ENCODE measurements around the gene PYROXD2.

The PYROXD2 gene

DNA sequence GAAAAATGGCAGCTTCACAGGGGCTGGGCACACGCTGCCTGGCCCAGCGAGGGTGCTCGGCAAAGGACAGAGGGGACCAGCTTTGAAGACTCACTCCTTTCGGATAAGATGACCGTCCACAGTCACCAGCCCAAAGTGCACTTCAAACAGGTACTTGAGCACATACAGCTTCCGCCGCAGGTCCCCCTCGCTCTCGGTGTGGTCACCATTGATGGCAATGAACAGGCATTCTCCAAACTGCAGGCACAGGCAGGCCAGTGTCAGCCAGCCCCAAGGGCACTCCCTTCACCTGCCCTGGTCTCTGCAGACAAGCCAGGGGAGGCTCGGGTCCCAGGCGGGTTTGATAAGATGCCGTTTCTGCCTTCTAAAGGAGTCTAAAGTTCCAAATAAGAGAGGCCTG is 20.2 kb upstream of the PYROXD2 start:
- no peak for TF ChIP-seq EP300 (IDR thresholded peaks at IDR 0.05; ENCODE audit: borderline replicate concordance)
- TF ChIP-seq, protein P1, sequence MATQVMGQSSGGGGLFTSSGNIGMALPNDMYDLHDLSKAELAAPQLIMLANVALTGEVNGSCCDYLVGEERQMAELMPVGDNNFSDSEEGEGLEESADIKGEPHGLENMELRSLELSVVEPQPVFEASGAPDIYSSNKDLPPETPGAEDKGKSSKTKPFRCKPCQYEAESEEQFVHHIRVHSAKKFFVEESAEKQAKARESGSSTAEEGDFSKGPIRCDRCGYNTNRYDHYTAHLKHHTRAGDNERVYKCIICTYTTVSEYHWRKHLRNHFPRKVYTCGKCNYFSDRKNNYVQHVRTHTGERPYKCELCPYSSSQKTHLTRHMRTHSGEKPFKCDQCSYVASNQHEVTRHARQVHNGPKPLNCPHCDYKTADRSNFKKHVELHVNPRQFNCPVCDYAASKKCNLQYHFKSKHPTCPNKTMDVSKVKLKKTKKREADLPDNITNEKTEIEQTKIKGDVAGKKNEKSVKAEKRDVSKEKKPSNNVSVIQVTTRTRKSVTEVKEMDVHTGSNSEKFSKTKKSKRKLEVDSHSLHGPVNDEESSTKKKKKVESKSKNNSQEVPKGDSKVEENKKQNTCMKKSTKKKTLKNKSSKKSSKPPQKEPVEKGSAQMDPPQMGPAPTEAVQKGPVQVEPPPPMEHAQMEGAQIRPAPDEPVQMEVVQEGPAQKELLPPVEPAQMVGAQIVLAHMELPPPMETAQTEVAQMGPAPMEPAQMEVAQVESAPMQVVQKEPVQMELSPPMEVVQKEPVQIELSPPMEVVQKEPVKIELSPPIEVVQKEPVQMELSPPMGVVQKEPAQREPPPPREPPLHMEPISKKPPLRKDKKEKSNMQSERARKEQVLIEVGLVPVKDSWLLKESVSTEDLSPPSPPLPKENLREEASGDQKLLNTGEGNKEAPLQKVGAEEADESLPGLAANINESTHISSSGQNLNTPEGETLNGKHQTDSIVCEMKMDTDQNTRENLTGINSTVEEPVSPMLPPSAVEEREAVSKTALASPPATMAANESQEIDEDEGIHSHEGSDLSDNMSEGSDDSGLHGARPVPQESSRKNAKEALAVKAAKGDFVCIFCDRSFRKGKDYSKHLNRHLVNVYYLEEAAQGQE (IDR thresholded peaks at IDR 0.05; ENCODE audit: low read depth): no peak
- TF ChIP-seq RAD21 (IDR thresholded peaks at IDR 0.05; ENCODE audit: low read depth): no peak
- TF ChIP-seq CREB1 (IDR thresholded peaks at IDR 0.05; ENCODE audit: low read depth): no peak
- TF ChIP-seq EGR1 (IDR thresholded peaks at IDR 0.05): no peak
- TF ChIP-seq CEBPB (IDR thresholded peaks at IDR 0.05): no peak
- TF ChIP-seq TCF12 (IDR thresholded peaks at IDR 0.05; ENCODE audit: low read depth): no peak
- no peak for TF ChIP-seq ZBTB7A (IDR thresholded peaks at IDR 0.05; ENCODE audit: low read depth)
- TF ChIP-seq TAF1 (IDR thresholded peaks at IDR 0.05; ENCODE audit: low read depth): no peak
- TF ChIP-seq NFIC (IDR thresholded peaks at IDR 0.05): no peak
- no peak for TF ChIP-seq FOXM1 (IDR thresholded peaks at IDR 0.05; ENCODE audit: borderline replicate concordance, low read depth)
- no peak for TF ChIP-seq YY1 (IDR thresholded peaks at IDR 0.05; ENCODE audit: low read depth)

DNA sequence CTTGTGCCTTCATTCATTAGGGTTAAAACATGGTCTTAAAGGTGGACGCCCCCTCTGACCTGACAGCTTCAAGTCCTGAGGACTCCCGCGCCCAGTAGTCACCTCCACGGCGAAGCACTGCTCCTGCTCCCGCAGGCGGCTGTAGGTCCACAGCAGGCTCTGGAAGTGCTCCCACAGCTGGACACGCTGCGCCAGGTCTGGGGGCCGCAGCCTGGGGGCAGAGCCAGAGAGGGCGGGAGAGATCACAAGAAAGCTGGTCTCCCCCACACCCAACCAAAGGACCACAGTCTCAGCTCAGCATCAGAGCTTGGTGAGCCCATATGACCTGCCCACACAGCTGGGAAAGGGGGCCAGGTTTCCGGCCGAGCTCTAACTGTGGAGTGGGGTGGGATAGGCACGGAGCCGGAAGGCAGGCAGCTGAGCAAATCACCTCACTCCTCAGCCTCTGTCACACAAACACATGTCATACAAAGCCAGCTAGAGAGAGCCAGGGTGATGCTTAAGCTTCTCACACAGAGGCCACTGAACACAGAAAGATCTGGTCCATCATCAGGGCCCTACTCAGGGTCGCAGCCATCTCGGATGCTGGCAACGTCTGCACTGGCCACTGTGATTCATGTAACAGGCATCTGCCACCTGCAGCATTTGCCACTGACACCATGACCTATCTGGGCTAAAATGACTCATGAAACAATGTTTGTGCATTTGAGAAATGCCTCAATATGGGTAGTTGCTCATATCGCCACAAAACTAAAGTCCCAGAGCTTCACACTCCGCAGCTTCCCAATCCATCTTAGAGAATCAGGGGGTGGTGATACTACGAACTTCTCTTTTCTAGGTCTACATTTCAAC is 19.1 kb upstream of the PYROXD2 start:
- TF ChIP-seq FOXM1 (IDR thresholded peaks at IDR 0.05; ENCODE audit: borderline replicate concordance, low read depth): no peak
- TF ChIP-seq, protein P2, sequence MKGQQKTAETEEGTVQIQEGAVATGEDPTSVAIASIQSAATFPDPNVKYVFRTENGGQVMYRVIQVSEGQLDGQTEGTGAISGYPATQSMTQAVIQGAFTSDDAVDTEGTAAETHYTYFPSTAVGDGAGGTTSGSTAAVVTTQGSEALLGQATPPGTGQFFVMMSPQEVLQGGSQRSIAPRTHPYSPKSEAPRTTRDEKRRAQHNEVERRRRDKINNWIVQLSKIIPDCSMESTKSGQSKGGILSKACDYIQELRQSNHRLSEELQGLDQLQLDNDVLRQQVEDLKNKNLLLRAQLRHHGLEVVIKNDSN (IDR thresholded peaks at IDR 0.05): no peak
- TF ChIP-seq, protein P3, sequence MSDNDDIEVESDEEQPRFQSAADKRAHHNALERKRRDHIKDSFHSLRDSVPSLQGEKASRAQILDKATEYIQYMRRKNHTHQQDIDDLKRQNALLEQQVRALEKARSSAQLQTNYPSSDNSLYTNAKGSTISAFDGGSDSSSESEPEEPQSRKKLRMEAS (IDR thresholded peaks at IDR 0.05): no peak
- TF ChIP-seq EGR1 (IDR thresholded peaks at IDR 0.05): no peak
- TF ChIP-seq EP300 (IDR thresholded peaks at IDR 0.05; ENCODE audit: borderline replicate concordance): no peak
- no peak for TF ChIP-seq CREB1 (IDR thresholded peaks at IDR 0.05; ENCODE audit: low read depth)
- TF ChIP-seq YY1 (IDR thresholded peaks at IDR 0.05; ENCODE audit: low read depth): no peak
- no peak for TF ChIP-seq TCF12 (IDR thresholded peaks at IDR 0.05; ENCODE audit: low read depth)

DNA sequence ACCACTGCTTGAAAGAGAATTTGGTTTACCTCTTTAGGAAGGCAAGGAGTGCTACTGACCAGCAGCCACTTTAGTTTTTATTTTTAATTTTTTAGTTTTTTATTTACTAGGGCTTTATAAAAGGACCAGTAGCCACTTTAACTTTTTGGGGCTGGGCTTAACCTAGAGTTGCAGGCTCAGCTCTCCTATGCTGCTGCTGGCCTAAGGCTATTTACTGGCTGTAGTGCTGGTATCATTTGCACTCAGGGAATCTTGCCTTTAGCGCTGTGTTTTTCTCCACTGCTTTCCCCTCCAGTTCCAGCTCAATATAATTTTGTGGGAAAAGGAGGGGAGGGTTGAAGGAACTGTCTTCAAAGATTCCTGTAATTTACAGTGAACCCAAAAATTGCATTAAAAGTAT is 18.4 kb upstream of the PYROXD2 start:
- TF ChIP-seq NFIC (IDR thresholded peaks at IDR 0.05) (no peak), EP300 (IDR thresholded peaks at IDR 0.05; ENCODE audit: borderline replicate concordance) (no peak), CREB1 (IDR thresholded peaks at IDR 0.05; ENCODE audit: low read depth) (no peak), FOXM1 (IDR thresholded peaks at IDR 0.05; ENCODE audit: borderline replicate concordance, low read depth) (no peak), TAF1 (IDR thresholded peaks at IDR 0.05; ENCODE audit: low read depth) (no peak), TCF12 (IDR thresholded peaks at IDR 0.05; ENCODE audit: low read depth) (no peak), TEAD4 (IDR thresholded peaks at IDR 0.05) (no peak), EGR1 (IDR thresholded peaks at IDR 0.05) (no peak), YY1 (IDR thresholded peaks at IDR 0.05; ENCODE audit: low read depth) (no peak)
- TF ChIP-seq, protein P3 (IDR thresholded peaks at IDR 0.05): no peak
- TF ChIP-seq, protein P2 (IDR thresholded peaks at IDR 0.05): no peak
- TF ChIP-seq, protein P1 (IDR thresholded peaks at IDR 0.05; ENCODE audit: low read depth): no peak

DNA sequence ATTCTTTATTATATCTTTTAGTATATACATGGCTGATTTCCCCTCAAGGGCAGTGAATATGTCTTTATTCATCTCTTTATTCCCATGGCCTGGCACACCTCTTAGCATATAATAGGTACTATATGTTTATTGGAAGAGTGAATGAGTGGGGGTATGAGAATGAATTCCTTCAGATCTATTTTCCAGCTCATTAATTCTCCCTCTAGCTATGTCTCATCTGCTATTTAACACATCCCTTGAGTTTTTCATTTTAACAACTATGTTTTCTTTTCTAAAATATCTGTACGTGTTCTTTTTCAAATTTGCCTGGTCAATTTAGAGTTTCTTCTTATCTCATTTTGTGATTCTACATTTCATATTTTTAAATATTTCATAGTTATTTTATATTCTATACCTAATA is 17.3 kb upstream of the PYROXD2 start:
- TF ChIP-seq NFIC (IDR thresholded peaks at IDR 0.05): no peak
- no peak for TF ChIP-seq FOXM1 (IDR thresholded peaks at IDR 0.05; ENCODE audit: borderline replicate concordance, low read depth)
- no peak for TF ChIP-seq EGR1 (IDR thresholded peaks at IDR 0.05)
- TF ChIP-seq, protein P2 (IDR thresholded peaks at IDR 0.05): no peak
- no peak for TF ChIP-seq TEAD4 (IDR thresholded peaks at IDR 0.05)
- TF ChIP-seq TAF1 (IDR thresholded peaks at IDR 0.05; ENCODE audit: low read depth): no peak
- TF ChIP-seq YY1 (IDR thresholded peaks at IDR 0.05; ENCODE audit: low read depth): no peak
- no peak for TF ChIP-seq EP300 (IDR thresholded peaks at IDR 0.05; ENCODE audit: borderline replicate concordance)
- TF ChIP-seq, protein P3 (IDR thresholded peaks at IDR 0.05): no peak
- no peak for TF ChIP-seq ZBTB7A (IDR thresholded peaks at IDR 0.05; ENCODE audit: low read depth)
- no peak for TF ChIP-seq CEBPB (IDR thresholded peaks at IDR 0.05)
- TF ChIP-seq TCF12 (IDR thresholded peaks at IDR 0.05; ENCODE audit: low read depth): no peak
- TF ChIP-seq, protein P1 (IDR thresholded peaks at IDR 0.05; ENCODE audit: low read depth): no peak
- no peak for TF ChIP-seq CREB1 (IDR thresholded peaks at IDR 0.05; ENCODE audit: low read depth)
- TF ChIP-seq RAD21 (IDR thresholded peaks at IDR 0.05; ENCODE audit: low read depth): no peak
